B cell (primary cell): ENCODE results near the gene FAM120AOS. TPM values are rescaled to one million over a fixed set of nuclear protein-coding genes. Genes with fewer than 3 reads are reported as not detected.

ENCODE experiments used
- ATAC-seq: fragments of 200-7000 bp; cut with Tn5 transposase; one replicate; pipeline ENCODE4 v1.10.0; 2021; ENCODE audit warnings: low read depth, mild to moderate bottlenecking, moderate number of reproducible peaks, moderate library complexity
- CTCF ChIA-PET: fragments of 350-600 bp; sonication (Branson Sonifier 250); formaldehyde crosslinking; loops from one replicate; lab custom pipeline; 2021; ENCODE audit warnings: antibody characterized with exemption, inconsistent platforms; lab: Charles Lee
- POLR2A ChIA-PET: fragments of 350-600 bp; sonication (Branson Sonifier 250); formaldehyde crosslinking; loops from one replicate; lab custom pipeline; 2021; ENCODE audit warnings: antibody characterized with exemption; lab: Charles Lee
- DNase-seq: peaks from one replicate; pipeline ENCODE4 v3.0.0; 2013
- H2AFZ ChIP-seq: 2 replicates; pipeline ENCODE4 v1.6.1; 2012; ENCODE audit warnings: mild to moderate bottlenecking, low read depth, low read length; ENCODE audit not compliant: insufficient read depth, poor library complexity, severe bottlenecking
- H3K27ac ChIP-seq, 2 donors: 1 replicate in 1 of 2; 2 replicates in 1 of 2; pipeline ENCODE4 v1.5.1; 2012 to 2013; ENCODE audit warnings: low read length in 2 of 2, mild to moderate bottlenecking in 2 of 2, moderate library complexity in 1 of 2
- H3K27me3 ChIP-seq, 4 experiments: fragments of 200-600 bp in 1 of 4; sonication (generic) in 1 of 4; replicated peaks in 1 of 4; 1 replicate in 2 of 4; 2 replicates in 2 of 4; pipeline versions ENCODE4 v1.6.1 to v1.7.0; 2013 to 2016; ENCODE audit warnings: low read length in 3 of 4, mild to moderate bottlenecking in 2 of 4, mixed read lengths in 1 of 4, moderate library complexity in 1 of 4; ENCODE audit not compliant: insufficient read depth in 4 of 4, control insufficient read depth in 3 of 4; ENCODE audit errors: control extremely low read depth in 1 of 4
- H3K36me3 ChIP-seq, 2 experiments: replicated peaks in 1 of 2; 1 replicate in 1 of 2; 2 replicates in 1 of 2; pipeline versions ENCODE4 v1.6.1 to v1.7.1; 2013; ENCODE audit warnings: low read length in 1 of 2; ENCODE audit not compliant: insufficient read depth in 2 of 2, control insufficient read depth in 1 of 2; ENCODE audit errors: control extremely low read depth in 1 of 2, extremely low read depth in 1 of 2
- H3K4me1 ChIP-seq, 2 donors: fragments of 200-600 bp in 1 of 2; sonication (generic) in 1 of 2; 1 replicate in 1 of 2; 2 replicates in 1 of 2; pipeline versions ENCODE4 v1.5.1 to v1.6.1; 2013 to 2017; ENCODE audit warnings: low read length in 2 of 2; ENCODE audit not compliant: control insufficient read depth in 2 of 2, insufficient read depth in 2 of 2
- H3K4me2 ChIP-seq: replicated peaks from 2 replicates; pipeline ENCODE3; 2012; ENCODE audit warnings: mild to moderate bottlenecking, low read depth, low read length; ENCODE audit not compliant: poor library complexity, severe bottlenecking
- H3K4me3 ChIP-seq, 5 experiments: fragments of 200-600 bp in 1 of 5; sonication (generic) in 1 of 5; 1 replicate in 3 of 5; 2 replicates in 2 of 5; pipeline versions ENCODE4 v1.5.1 to v1.7.0; 2011 to 2016; ENCODE audit warnings: low read length in 4 of 5, mild to moderate bottlenecking in 4 of 5, low read depth in 2 of 5, control low read depth in 1 of 5, moderate library complexity in 1 of 5; ENCODE audit not compliant: insufficient read depth in 1 of 5; ENCODE audit errors: control extremely low read depth in 1 of 5, extremely low read depth in 1 of 5
- H3K79me2 ChIP-seq: fragments of 200-600 bp; sonication (generic); one replicate; pipeline ENCODE4 v1.6.0; 2016; ENCODE audit warnings: low read length; ENCODE audit not compliant: control insufficient read depth, insufficient read depth
- H3K9ac ChIP-seq: fragments of 200-600 bp; sonication (generic); 2 replicates; pipeline ENCODE4 v1.6.1; 2017; ENCODE audit warnings: mild to moderate bottlenecking, low read length, moderate library complexity
- H3K9me3 ChIP-seq, 3 donors: one replicate each; pipeline versions ENCODE4 v1.6.1 to v1.7.1; 2013; ENCODE audit warnings: low read length in 2 of 3; ENCODE audit not compliant: control insufficient read depth in 2 of 3, insufficient read depth in 1 of 3; ENCODE audit errors: control extremely low read depth in 1 of 3
- H4K20me1 ChIP-seq: 2 replicates; pipeline ENCODE4 v1.6.0; 2012; ENCODE audit warnings: mild to moderate bottlenecking, low read length; ENCODE audit not compliant: insufficient read depth, control insufficient read depth, poor library complexity, severe bottlenecking
- H3K27ac Mint-ChIP-seq: one replicate; pipeline ENCODE4 v1.8.0; 2021; ENCODE audit warnings: mixed read lengths
- H3K27me3 Mint-ChIP-seq: one replicate; pipeline ENCODE4 v1.8.0; 2021; ENCODE audit warnings: mixed read lengths
- H3K4me1 Mint-ChIP-seq: one replicate; pipeline ENCODE4 v1.8.0; 2021; ENCODE audit warnings: mixed read lengths
- H3K4me3 Mint-ChIP-seq: one replicate; pipeline ENCODE4 v1.8.0; 2021; ENCODE audit warnings: mixed read lengths
- H3K9me3 Mint-ChIP-seq: one replicate; pipeline ENCODE4 v1.8.0; 2022; ENCODE audit warnings: mixed read lengths; ENCODE audit not compliant: insufficient read depth
- EZH2 ChIP-seq: IDR thresholded peaks from 2 replicates; pipeline ENCODE4 v1.6.1; 2012; ENCODE audit warnings: borderline replicate concordance, low read depth, mild to moderate bottlenecking, moderate library complexity, low read length; ENCODE audit not compliant: insufficient read depth, poor library complexity, severe bottlenecking
- WGBS: methylation state at CpG from one replicate; pipeline ENCODE4 v1.1.5; 2013; ENCODE audit warnings: missing lambda C conversion rate; ENCODE audit not compliant: insufficient coverage; 5-methylcytosine and 5-hydroxymethylcytosine counted together
- intact Hi-C: fragments of 100-400 bp; cut with micrococcal nuclease; formaldehyde crosslinking; loops from one replicate; pipeline ENCODE4 v1.10.0; 2022
- polyA plus RNA-seq: library from polyadenylated mRNA; depleted of rRNA; stranded (reverse); fragments of >200 nt; gene quantifications from 2 replicates; pipeline ENCODE4 v1.2.3, GENCODE V29; 2012
- total RNA-seq, 2 donors: library from RNA; stranded (reverse); fragments of 120-200 nt in 1 of 2; gene quantifications; 1 replicate in 1 of 2; 2 replicates in 1 of 2; pipeline versions ENCODE4 v1.2.3 to v1.2.4, GENCODE V29; 2013 to 2022
- TF ChIP-seq, protein P1 (sequence below): fragments of 200-600 bp; IDR thresholded peaks from one replicate; pipeline ENCODE4 v1.8.0; 2022; ENCODE audit warnings: antibody characterized with exemption, mild to moderate bottlenecking

FAM120AOS gene
- total and polyA plus RNA-seq, 2 donors (not counting 1 experiment from before 2014, with no cell fraction given): 36.0 to 47.8 TPM

DNA sequence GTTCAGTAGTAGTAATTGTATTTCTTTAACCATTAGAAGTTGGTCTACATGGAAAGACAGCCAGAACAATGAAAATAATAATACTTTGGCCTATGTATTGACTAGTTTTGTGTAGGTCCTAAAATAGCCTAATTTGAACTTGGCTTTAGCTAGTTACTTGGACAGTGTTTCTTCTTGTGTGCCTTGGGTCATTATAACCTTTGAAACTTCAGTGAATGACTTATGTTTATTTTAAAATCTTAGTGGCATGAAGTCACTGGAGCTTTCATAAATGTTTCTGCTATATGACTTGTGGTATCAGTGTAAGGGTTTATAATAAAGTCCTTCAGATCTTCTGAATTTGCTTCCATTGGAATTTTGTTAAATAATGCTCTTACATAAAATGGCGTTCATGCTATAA lies 2.6 kb upstream of the FAM120AOS start:
- Histone ChIP-seq H3K9me3 (no peaks in the 10 kb centered on the region), H3K4me3 (no peak overlapping the region), H2AFZ (no peak overlapping the region), H4K20me1 (no peaks in the 10 kb centered on the region), H3K36me3 (peaks cover 0 to 3% of the 10 kb centered on the region in 2 experiments), H3K79me2 (peaks cover 80% of the 10 kb centered on the region), H3K4me2 (no peak overlapping the region), H3K9ac (no peak overlapping the region), H3K27ac (peak overlapping the region in 1 of 2 donors; percentile 43), H3K4me1 (peaks cover 21 to 36% of the 10 kb centered on the region in 2 donors), H3K27me3 (no peaks in the 10 kb centered on the region)
- CTCF ChIA-PET: interaction anchor here (1.3 kb wide), 1 partner anchor 12 kb away, joined by 3 read pairs; no protein-coding TSS in a partner anchor
- no peak for DNase-seq
- Mint-ChIP-seq H3K4me3 (peak overlapping the region; percentile 48), H3K9me3 (no peaks in the 10 kb centered on the region), H3K27me3 (no peaks in the 10 kb centered on the region), H3K4me1 (peaks cover 55% of the 10 kb centered on the region), H3K27ac (peak overlapping the region; percentile 76)
- POLR2A ChIA-PET: no interaction called here
- intact Hi-C loops: loop anchor here (10.0 kb wide), 1 partner anchor 781 kb away; the partner anchor contains the start of gene IPPK
- 80% methylated on average over 1 of the region's 1 CpG for WGBS
- ATAC-seq: no peak
- no peak for TF ChIP-seq EZH2
- TF ChIP-seq, protein P1, sequence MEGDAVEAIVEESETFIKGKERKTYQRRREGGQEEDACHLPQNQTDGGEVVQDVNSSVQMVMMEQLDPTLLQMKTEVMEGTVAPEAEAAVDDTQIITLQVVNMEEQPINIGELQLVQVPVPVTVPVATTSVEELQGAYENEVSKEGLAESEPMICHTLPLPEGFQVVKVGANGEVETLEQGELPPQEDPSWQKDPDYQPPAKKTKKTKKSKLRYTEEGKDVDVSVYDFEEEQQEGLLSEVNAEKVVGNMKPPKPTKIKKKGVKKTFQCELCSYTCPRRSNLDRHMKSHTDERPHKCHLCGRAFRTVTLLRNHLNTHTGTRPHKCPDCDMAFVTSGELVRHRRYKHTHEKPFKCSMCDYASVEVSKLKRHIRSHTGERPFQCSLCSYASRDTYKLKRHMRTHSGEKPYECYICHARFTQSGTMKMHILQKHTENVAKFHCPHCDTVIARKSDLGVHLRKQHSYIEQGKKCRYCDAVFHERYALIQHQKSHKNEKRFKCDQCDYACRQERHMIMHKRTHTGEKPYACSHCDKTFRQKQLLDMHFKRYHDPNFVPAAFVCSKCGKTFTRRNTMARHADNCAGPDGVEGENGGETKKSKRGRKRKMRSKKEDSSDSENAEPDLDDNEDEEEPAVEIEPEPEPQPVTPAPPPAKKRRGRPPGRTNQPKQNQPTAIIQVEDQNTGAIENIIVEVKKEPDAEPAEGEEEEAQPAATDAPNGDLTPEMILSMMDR: no peak

DNA sequence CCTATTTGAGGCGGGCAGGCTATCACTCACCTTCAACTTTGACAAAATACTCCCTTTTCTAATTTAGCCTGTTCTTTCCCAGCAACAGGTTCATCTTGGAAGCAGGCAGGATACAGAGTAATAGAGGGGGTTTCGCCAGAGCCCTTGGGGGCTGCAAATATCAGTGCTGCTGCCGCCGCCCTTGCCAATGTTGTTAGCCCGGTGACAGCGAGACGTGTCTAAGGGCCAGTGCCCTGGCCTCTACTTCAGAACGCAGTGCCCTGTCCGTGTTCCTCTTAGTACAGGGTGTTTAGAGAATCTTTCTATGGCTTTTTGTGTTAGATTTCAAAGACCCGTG lies 703 bp downstream of the FAM120AOS start:
- no peaks in the 10 kb centered on the region for H3K9me3 Mint-ChIP-seq
- Histone ChIP-seq H3K4me3 (peak overlapping the region; percentile 73 to 96 (median 84)), H2AFZ (peak overlapping the region; percentile 76), H3K9me3 (no peaks in the 10 kb centered on the region), H3K27ac (peak overlapping the region; percentile 65 to 79), H4K20me1 (no peaks in the 10 kb centered on the region), H3K4me1 (peaks cover 20 to 29% of the 10 kb centered on the region in 2 donors), H3K79me2 (peaks cover 63% of the 10 kb centered on the region), H3K9ac (peak overlapping the region; percentile 89), H3K27me3 (no peaks in the 10 kb centered on the region), H3K36me3 (peaks cover 2 to 10% of the 10 kb centered on the region in 2 experiments), H3K4me2 (peak overlapping the region; percentile 92)
- peak overlapping the region; percentile 93 for H3K4me3 Mint-ChIP-seq
- intact Hi-C loops: loop anchor here (1.0 to 10.0 kb wide), 7 partner anchors 12 to 1335 kb away; partner anchors contain the start of genes CARD19, IPPK and SPTLC1
- no peak for TF ChIP-seq EZH2
- TF ChIP-seq, protein P1: no peak
- H3K4me1 Mint-ChIP-seq: peaks cover 43% of the 10 kb centered on the region
- WGBS: 3% methylated on average over 9 of the region's 10 CpGs
- no peaks in the 10 kb centered on the region for H3K27me3 Mint-ChIP-seq
- ChIA-PET POLR2A (interaction anchor here (0.8 to 4.4 kb wide), 2 partner anchors 11 to 39 kb away, joined by 3 to 24 read pairs; no protein-coding TSS in a partner anchor), CTCF (interaction anchor here (1.0 to 2.4 kb wide), 3 partner anchors 11 to 113 kb away, joined by 6 to 14 read pairs (median 12); no protein-coding TSS in a partner anchor)
- peak overlapping the region; percentile 93 for H3K27ac Mint-ChIP-seq
- ATAC-seq (no peak), DNase-seq (no peak)
